Ramos (cell line): Measurements from ENCODE around the gene CPB1.

ENCODE experiments used
- in situ Hi-C: fragments of 300-500 bp; cut with MboI; formaldehyde crosslinking; loops from one replicate; pipeline ENCODE4 v1.14.3; 2022; ENCODE audit warnings: low sequenced_read_pairs; ENCODE audit not compliant: unreplicated experiment

The CPB1 gene

GRCh38 chr3:148828136-148828690, 602 bp downstream of the CPB1 start:
- in situ Hi-C loops, result no loop called here

GRCh38 chr3:148829926-148830325, 2.3 kb downstream of the CPB1 start:
- in situ Hi-C loops, result no loop called here

- in situ Hi-C loops, result no loop called here
Measured at GRCh38 chr3:148833223-148833622, 5.6 kb downstream of the CPB1 start.

GRCh38 chr3:148839805-148840204, 12.2 kb downstream of the CPB1 start:
- in situ Hi-C loops, result no loop called here

GRCh38 chr3:148840451-148840850, 12.8 kb downstream of the CPB1 start:
- in situ Hi-C loops, result no loop called here

GRCh38 chr3:148845756-148846395, 18.3 kb downstream of the CPB1 start:
- in situ Hi-C loops, result no loop called here

GRCh38 chr3:148847351-148847750, 19.7 kb downstream of the CPB1 start:
- in situ Hi-C loops, result no loop called here

- in situ Hi-C loops, result no loop called here
Measured at GRCh38 chr3:148848410-148848809, 20.8 kb downstream of the CPB1 start.

GRCh38 chr3:148852271-148852992, 24.8 kb downstream of the CPB1 start:
- in situ Hi-C loops, result no loop called here

- in situ Hi-C loops, result no loop called here
Measured at GRCh38 chr3:148853076-148853475, 25.5 kb downstream of the CPB1 start.

GRCh38 chr3:148854061-148854460, 26.4 kb downstream of the CPB1 start:
- in situ Hi-C loops, result no loop called here

GRCh38 chr3:148856384-148856783, 28.8 kb downstream of the CPB1 start:
- in situ Hi-C loops, result no loop called here

- in situ Hi-C loops, result no loop called here
Measured at GRCh38 chr3:148857316-148857715, 29.7 kb downstream of the CPB1 start.

- in situ Hi-C loops, result loop anchor here (5.0 to 10.0 kb wide), 2 partner anchors 86 to 413 kb away; no protein-coding TSS in a partner anchor
Measured at GRCh38 chr3:148861277-148861869, 33.8 kb downstream of the CPB1 start.

- in situ Hi-C loops, result loop anchor here (5.0 to 10.0 kb wide), 2 partner anchors 84 to 412 kb away; no protein-coding TSS in a partner anchor
Measured at GRCh38 chr3:148863297-148863696, 35.7 kb downstream of the CPB1 start.

GRCh38 chr3:148863814-148864213, 36.2 kb downstream of the CPB1 start:
- in situ Hi-C loops, result loop anchor here (5.0 to 10.0 kb wide), 2 partner anchors 83 to 411 kb away; no protein-coding TSS in a partner anchor

- in situ Hi-C loops, result loop anchor here (10.0 kb wide), 1 partner anchor 410 kb away; no protein-coding TSS in a partner anchor
Measured at GRCh38 chr3:148865049-148865448, 37.4 kb downstream of the CPB1 start, which contains the start of gene CPA3. CPA3 (plus strand) TSS chr3:148865296; CDS start chr3:148865308, 12 bp downstream.

GRCh38 chr3:148866261-148866660, 38.6 kb downstream of the CPB1 start:
- in situ Hi-C loops, result loop anchor here (10.0 kb wide), 1 partner anchor 409 kb away; no protein-coding TSS in a partner anchor

- in situ Hi-C loops, result no loop called here
Measured at GRCh38 chr3:148873270-148873927, 45.8 kb downstream of the CPB1 start.

- in situ Hi-C loops, result no loop called here
Measured at GRCh38 chr3:148873977-148874376, 46.4 kb downstream of the CPB1 start.
